ENCODE results near the gene UBE2L6.

DNA sequence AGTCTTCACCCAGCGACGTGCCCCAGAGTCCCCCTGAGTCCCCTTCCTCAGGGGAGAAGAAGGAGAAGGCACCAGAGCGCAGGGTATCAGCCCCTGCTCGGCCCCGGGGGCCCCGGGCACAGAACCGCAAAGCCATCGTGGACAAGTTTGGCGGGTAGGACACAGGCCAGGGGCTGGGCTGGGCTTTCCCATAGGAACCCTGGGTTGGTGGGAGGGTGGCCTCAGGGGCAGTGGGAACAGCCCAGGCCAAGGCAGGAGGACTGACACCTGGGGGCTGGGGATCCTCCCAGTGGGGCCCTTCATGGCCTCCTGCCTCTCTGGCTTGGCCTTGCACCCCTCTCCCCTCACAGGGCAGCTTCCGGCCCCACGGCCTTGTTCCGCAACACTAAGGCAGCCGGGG lies 21.6 kb downstream of the UBE2L6 start:
- no peak for TF ChIP-seq EZH2 (IDR thresholded peaks at IDR 0.05; ENCODE audit: borderline replicate concordance, insufficient read depth, low read depth, low read length, poor library complexity, severe bottlenecking)
- no peak for TF ChIP-seq CTCF (IDR thresholded peaks at IDR 0.05)

Data from B cell (primary cell).